ENCODE data around the gene FILIP1L. TPM values are rescaled to one million over a fixed set of nuclear protein-coding genes. Genes with fewer than 3 reads are reported as not detected.

Gene FILIP1L
- total RNA-seq, 1 donor from 2014 or later, result 47.0 TPM

GRCh38 chr3:100001526-100002270 lies 112.6 kb downstream of the FILIP1L start:
- H3K4me3 Mint-ChIP-seq (ENCODE audit: unreplicated experiment), result no peak overlapping the region
- H3K27ac Mint-ChIP-seq (ENCODE audit: unreplicated experiment), result no peak overlapping the region
- no peaks in the 10 kb centered on the region for H3K36me3 Mint-ChIP-seq (ENCODE audit: unreplicated experiment)
- TF ChIP-seq CTCF (IDR thresholded peaks at IDR 0.05), result no peak
- no peak for DNase-seq (ENCODE audit: extremely low spot score, unreplicated experiment)
- H3K9me3 Mint-ChIP-seq (ENCODE audit: unreplicated experiment), result peaks cover 4% of the 10 kb centered on the region
- no peaks in the 10 kb centered on the region for H3K27me3 Mint-ChIP-seq (ENCODE audit: unreplicated experiment)
- peaks cover 14% of the 10 kb centered on the region for H3K4me1 Mint-ChIP-seq (ENCODE audit: unreplicated experiment)

- peaks cover 3% of the 10 kb centered on the region for H3K36me3 Mint-ChIP-seq (ENCODE audit: unreplicated experiment)
- no peak overlapping the region for H3K27ac Mint-ChIP-seq (ENCODE audit: unreplicated experiment)
- H3K4me3 Mint-ChIP-seq (ENCODE audit: unreplicated experiment), result no peak overlapping the region
- peaks cover 8% of the 10 kb centered on the region for H3K9me3 Mint-ChIP-seq (ENCODE audit: unreplicated experiment)
- H3K4me1 Mint-ChIP-seq (ENCODE audit: unreplicated experiment), result peaks cover 8% of the 10 kb centered on the region
- H3K27me3 Mint-ChIP-seq (ENCODE audit: unreplicated experiment), result no peaks in the 10 kb centered on the region
- TF ChIP-seq CTCF (IDR thresholded peaks at IDR 0.05), result no peak
- no peak for DNase-seq (ENCODE audit: extremely low spot score, unreplicated experiment)
Measured at GRCh38 chr3:100001083-100001482, 113.2 kb downstream of the FILIP1L start.

- DNase-seq (ENCODE audit: extremely low spot score, unreplicated experiment), result no peak
- TF ChIP-seq CTCF (IDR thresholded peaks at IDR 0.05), result no peak
- Mint-ChIP-seq H3K27me3 (ENCODE audit: unreplicated experiment) (no peaks in the 10 kb centered on the region), H3K4me1 (ENCODE audit: unreplicated experiment) (peaks cover 4% of the 10 kb centered on the region), H3K4me3 (ENCODE audit: unreplicated experiment) (no peak overlapping the region), H3K27ac (ENCODE audit: unreplicated experiment) (no peak overlapping the region), H3K36me3 (ENCODE audit: unreplicated experiment) (peaks cover 5% of the 10 kb centered on the region), H3K9me3 (ENCODE audit: unreplicated experiment) (peaks cover 15% of the 10 kb centered on the region)
Measured at GRCh38 chr3:99999536-99999935, 114.8 kb downstream of the FILIP1L start.

GRCh38 chr3:99997293-99997692 lies 117.0 kb downstream of the FILIP1L start:
- H3K9me3 Mint-ChIP-seq (ENCODE audit: unreplicated experiment), result peaks cover 24% of the 10 kb centered on the region
- no peak for DNase-seq (ENCODE audit: extremely low spot score, unreplicated experiment)
- H3K27ac Mint-ChIP-seq (ENCODE audit: unreplicated experiment), result no peak overlapping the region
- no peaks in the 10 kb centered on the region for H3K4me1 Mint-ChIP-seq (ENCODE audit: unreplicated experiment)
- peaks cover 5% of the 10 kb centered on the region for H3K36me3 Mint-ChIP-seq (ENCODE audit: unreplicated experiment)
- TF ChIP-seq CTCF (IDR thresholded peaks at IDR 0.05), result no peak
- H3K4me3 Mint-ChIP-seq (ENCODE audit: unreplicated experiment), result no peak overlapping the region
- no peaks in the 10 kb centered on the region for H3K27me3 Mint-ChIP-seq (ENCODE audit: unreplicated experiment)

GRCh38 chr3:99990179-99990578 lies 124.1 kb downstream of the FILIP1L start:
- Mint-ChIP-seq H3K27ac (ENCODE audit: unreplicated experiment) (no peak overlapping the region), H3K4me1 (ENCODE audit: unreplicated experiment) (no peaks in the 10 kb centered on the region), H3K27me3 (ENCODE audit: unreplicated experiment) (no peaks in the 10 kb centered on the region), H3K36me3 (ENCODE audit: unreplicated experiment) (no peaks in the 10 kb centered on the region), H3K4me3 (ENCODE audit: unreplicated experiment) (no peak overlapping the region), H3K9me3 (ENCODE audit: unreplicated experiment) (peaks cover 15% of the 10 kb centered on the region)
- TF ChIP-seq CTCF (IDR thresholded peaks at IDR 0.05), result no peak
- no peak for DNase-seq (ENCODE audit: extremely low spot score, unreplicated experiment)
